ENCODE data around the gene TARBP1. TPM values are rescaled to one million over a fixed set of nuclear protein-coding genes. Genes with fewer than 3 reads are reported as not detected.

The TARBP1 gene
- total RNA-seq, 2 donors from 2014 or later: 5.5 to 11.3 TPM

DNA sequence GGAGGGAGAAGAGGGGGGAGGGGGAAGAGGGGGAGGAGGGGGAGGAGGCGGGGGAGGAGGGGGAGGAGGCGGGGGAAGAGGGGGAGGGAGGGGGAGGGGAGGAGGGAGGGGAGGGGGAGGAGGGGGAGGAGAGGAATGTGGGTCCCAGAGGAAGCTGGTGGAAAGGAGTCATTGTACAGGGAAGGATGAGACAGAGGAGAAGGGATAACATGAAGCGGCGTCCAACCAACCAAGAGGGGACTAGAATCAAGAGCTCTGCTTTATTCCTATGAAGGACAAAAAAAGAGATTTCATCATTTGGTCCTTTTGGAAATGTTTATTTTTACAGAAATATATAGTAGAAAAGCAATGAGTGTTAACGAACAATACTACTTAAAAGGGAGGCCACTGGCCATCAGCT, 81.2 kb downstream of the TARBP1 start:
- no peak overlapping the region for H3K4me3 ChIP-seq
- no peaks in the 10 kb centered on the region for H3K9me3 ChIP-seq
- no peaks in the 10 kb centered on the region for H3K4me1 ChIP-seq
- no peak overlapping the region for H3K27ac ChIP-seq
- no peak for TF ChIP-seq CTCF (IDR thresholded peaks at IDR 0.05)
- no peak for DNase-seq (ENCODE audit: low spot score)
- H3K36me3 ChIP-seq: peaks cover 10% of the 10 kb centered on the region
- no peaks in the 10 kb centered on the region for H3K27me3 ChIP-seq

GRCh38 chr1:234396871-234397270, 82.1 kb downstream of the TARBP1 start:
- no peaks in the 10 kb centered on the region for H3K27me3 ChIP-seq
- no peak for DNase-seq (ENCODE audit: low spot score)
- H3K4me3 ChIP-seq: no peak overlapping the region
- H3K36me3 ChIP-seq: peaks cover 10% of the 10 kb centered on the region
- no peaks in the 10 kb centered on the region for H3K9me3 ChIP-seq
- H3K4me1 ChIP-seq: no peaks in the 10 kb centered on the region
- no peak for TF ChIP-seq CTCF (IDR thresholded peaks at IDR 0.05)
- H3K27ac ChIP-seq: no peak overlapping the region

DNA sequence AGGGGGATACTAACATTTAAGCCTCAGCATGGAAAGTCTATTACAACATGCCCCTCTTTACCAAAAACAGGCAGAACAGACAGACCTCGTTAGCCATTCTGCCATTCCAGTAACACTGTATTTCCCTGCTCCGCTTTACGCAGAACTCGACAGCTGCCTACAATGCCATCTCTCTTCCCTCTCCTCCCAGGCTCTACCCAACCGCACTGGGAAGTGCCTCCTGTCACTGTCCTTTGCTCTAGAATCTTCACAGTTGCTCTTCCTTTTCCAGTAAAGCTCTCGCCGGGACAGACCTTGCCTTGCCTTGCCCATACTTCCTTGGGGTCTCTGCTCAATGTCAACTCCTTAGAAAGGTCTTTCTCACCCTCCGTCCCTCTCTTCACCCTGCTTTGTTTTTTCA, 82.9 kb downstream of the TARBP1 start:
- no peak for TF ChIP-seq CTCF (IDR thresholded peaks at IDR 0.05)
- DNase-seq (ENCODE audit: low spot score): no peak
- H3K27me3 ChIP-seq: no peaks in the 10 kb centered on the region
- no peak overlapping the region for H3K27ac ChIP-seq
- H3K9me3 ChIP-seq: no peaks in the 10 kb centered on the region
- H3K4me1 ChIP-seq: no peaks in the 10 kb centered on the region
- H3K36me3 ChIP-seq: peaks cover 10% of the 10 kb centered on the region
- H3K4me3 ChIP-seq: no peak overlapping the region

GRCh38 chr1:234395297-234395696, 83.7 kb downstream of the TARBP1 start:
- Histone ChIP-seq H3K4me3 (no peak overlapping the region), H3K4me1 (no peaks in the 10 kb centered on the region), H3K27me3 (no peaks in the 10 kb centered on the region), H3K36me3 (peaks cover 10% of the 10 kb centered on the region), H3K27ac (no peak overlapping the region), H3K9me3 (no peaks in the 10 kb centered on the region)
- no peak for DNase-seq (ENCODE audit: low spot score)
- TF ChIP-seq CTCF (IDR thresholded peaks at IDR 0.05): no peak

DNA sequence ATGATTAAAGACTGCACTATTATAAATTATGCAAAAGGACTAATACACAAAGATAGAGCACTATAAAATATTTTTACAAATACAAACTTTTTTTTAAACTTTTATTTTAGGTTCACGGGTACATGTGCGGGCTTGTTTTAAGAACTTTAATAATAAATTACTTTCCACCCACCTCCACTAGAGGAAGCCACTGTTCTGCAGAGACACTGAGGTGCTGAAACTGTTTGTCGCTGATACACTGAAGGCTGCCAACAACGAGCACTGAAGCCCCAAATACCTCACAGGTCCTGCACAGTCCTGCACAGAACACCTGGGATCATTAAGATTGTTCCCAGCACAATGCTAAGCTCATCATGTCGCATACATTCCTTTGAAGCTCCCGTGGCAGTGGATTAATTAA, 85.8 kb downstream of the TARBP1 start:
- Histone ChIP-seq H3K4me1 (no peaks in the 10 kb centered on the region), H3K36me3 (peaks cover 10% of the 10 kb centered on the region), H3K27ac (no peak overlapping the region), H3K4me3 (no peak overlapping the region), H3K27me3 (no peaks in the 10 kb centered on the region), H3K9me3 (no peaks in the 10 kb centered on the region)
- no peak for DNase-seq (ENCODE audit: low spot score)
- no peak for TF ChIP-seq CTCF (IDR thresholded peaks at IDR 0.05)

DNA sequence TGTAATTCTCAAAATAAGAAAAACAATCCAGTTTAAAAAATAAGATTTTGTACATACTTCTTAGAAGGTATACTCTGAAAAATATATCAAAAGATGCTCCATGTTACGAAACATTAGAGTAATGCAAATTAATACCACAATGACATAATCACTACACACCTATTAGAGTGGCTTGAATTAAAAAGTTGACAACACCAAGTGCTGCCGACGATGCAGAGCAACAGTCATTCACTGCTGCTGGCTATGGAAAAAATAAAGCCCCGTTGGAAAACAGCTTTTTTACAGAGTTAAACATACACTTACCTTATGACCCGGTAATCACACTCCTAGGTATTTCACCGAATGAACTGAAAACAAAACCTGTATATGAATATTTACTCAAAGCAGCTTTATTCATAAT, 90.9 kb downstream of the TARBP1 start:
- Histone ChIP-seq H3K9me3 (no peaks in the 10 kb centered on the region), H3K27me3 (no peaks in the 10 kb centered on the region), H3K4me3 (no peak overlapping the region), H3K4me1 (no peaks in the 10 kb centered on the region), H3K36me3 (peaks cover 14% of the 10 kb centered on the region), H3K27ac (no peak overlapping the region)
- DNase-seq (ENCODE audit: low spot score): no peak
- TF ChIP-seq CTCF (IDR thresholded peaks at IDR 0.05): no peak

Measured in right atrium auricular region (tissue), 2 donors.